Ammon's horn (tissue), 1 donor: ENCODE results near the gene EWSR1.

Experiments
- DNase-seq: peaks from one replicate; pipeline ENCODE4 v3.0.0-alpha.2; 2016; ENCODE audit warnings: low spot score

EWSR1 gene

DNA sequence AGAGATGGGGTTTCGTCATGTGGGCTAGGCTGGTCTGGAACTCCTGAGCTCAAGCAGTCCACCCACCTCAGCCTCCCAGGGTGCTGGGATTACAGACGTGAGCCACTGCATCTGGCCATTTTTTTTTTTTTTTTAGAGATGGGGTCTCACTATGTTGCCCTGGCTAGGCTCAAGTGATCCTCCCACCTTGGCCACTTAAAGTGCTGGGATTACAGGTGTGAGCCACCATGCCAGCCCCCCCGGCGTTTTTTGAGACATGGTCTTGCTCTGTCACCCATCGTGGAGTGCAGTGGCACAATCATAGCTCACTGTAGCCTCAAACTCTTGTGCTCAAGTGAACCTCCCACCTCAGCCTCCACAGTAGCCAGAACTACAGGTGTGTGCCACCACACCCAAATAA, 16.8 kb upstream of the EWSR1 start:
- DNase-seq = no peak

DNA sequence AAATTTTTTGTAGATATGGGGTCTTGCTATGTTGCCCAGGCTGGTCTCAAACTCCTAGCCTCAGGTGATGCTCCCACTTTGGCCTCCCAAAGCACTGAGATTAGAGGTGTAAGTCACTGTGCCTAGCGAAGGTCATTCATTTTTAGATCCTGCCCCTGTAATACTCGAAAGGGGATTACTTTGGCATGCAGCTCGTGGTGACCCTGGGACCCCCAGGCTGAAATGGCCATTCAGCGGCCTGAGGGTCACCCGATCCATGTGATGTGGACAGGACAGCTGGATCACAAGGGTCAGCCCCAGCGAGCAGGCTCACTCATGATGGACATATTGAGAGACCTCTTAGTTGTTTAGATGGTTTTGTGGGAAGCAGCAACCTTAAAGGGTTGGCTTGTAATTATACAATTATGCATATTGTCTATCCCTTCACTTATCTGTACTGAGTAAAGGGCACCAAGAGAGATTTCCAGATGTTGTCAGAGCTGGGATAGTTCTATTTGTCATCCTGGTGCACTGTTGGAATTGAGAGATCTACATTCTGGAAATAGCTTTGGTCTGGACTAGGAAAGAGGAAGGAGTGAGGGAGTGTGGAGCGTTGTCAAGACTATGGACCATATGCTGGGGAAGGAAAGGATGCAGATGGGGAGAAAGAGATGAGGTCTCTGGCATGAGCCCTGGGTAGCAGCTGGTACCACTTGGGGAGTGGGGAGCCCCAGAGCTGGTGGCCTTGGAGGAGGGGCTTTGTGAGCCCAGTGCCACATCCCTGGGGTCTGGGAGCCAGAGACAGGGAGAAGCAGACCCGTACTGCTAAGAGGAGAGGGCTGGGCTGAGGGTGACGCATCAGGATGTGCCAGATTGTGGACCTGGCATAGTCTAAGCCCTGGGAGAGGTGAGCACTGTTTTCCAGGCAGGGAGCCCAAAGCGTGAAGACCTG, 15.8 kb upstream of the EWSR1 start:
- DNase-seq = no peak

DNA sequence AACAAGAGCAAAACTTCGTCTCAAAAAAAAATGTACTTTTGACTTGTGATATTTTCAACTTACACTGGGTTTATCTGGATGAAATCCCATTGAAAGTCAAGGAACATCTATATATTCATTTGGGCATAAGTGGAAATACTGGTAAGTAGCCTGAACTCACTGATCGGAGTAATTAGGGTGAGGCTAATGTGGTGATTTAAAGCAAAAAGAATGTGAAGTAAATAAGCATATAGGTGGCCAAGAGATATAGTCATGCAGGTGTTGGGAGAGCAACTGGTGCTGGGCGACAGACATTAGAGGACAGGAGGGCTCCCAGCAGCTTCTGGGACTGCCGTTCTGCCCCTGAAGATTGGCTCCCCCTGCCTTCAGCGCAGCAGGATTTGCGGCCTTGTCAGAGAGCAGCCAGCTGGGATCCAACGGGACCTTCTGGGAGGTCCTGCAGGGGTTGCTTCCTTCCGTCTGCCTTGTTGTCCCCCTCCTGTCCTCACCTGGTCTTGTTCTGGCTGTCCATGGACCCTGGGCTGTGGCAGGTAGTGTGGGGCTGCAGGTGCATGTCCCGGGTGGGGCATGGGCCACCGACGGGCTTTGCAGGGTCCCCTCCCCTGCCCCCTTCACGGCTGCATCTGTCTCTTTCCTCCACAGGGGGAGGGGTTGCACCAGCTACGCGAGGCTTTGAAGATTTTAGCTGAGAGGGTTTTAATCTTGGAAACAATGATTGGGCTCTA, 14.3 kb upstream of the EWSR1 start:
- no peak for DNase-seq

DNA sequence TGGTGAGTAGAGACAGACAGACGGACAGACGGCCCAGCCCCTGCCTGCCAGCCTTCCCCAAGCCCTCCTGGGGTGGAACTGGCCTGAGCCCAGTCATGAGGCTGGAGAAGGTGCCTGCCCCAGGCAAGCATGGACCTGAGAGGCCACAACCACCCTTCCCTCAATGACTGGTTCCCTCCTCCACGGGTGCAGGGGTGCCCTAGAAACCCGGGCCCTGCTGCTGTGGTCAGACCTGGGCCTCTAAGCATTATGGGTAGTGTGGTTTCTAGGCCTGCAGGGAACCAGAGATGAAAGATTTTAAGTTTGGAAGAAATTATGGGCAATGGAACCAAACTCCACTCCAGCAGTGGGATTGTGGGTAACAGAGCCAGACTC, 13.8 kb upstream of the EWSR1 start:
- DNase-seq = no peak

DNA sequence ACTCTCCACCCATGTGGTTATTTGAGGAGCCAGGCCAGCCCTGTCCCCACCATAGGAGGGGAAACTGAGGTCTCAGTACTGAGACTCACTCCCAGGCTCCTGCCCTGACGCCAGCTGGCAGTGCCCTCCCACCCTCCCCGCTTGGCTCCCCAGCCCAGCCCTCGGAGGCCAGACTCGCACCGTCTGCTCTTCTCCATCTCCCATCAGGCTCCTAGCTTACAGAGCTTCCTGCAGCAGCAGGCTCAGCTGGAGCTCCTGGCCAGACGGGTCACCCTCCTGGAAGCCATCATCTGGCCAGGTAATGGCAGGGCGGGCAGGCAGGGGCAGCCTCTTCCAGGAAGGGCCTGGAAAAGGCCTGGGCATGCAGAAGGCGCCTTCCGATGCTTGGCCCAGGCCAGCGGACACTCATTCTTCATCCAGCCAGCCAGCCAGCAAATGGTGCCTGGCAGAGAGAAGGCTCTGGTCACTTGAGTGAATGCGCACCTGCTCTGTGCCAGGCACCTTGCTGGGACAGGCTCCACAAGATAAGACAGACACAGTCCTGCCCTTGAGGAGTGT, 12.9 kb upstream of the EWSR1 start:
- no peak for DNase-seq

DNA sequence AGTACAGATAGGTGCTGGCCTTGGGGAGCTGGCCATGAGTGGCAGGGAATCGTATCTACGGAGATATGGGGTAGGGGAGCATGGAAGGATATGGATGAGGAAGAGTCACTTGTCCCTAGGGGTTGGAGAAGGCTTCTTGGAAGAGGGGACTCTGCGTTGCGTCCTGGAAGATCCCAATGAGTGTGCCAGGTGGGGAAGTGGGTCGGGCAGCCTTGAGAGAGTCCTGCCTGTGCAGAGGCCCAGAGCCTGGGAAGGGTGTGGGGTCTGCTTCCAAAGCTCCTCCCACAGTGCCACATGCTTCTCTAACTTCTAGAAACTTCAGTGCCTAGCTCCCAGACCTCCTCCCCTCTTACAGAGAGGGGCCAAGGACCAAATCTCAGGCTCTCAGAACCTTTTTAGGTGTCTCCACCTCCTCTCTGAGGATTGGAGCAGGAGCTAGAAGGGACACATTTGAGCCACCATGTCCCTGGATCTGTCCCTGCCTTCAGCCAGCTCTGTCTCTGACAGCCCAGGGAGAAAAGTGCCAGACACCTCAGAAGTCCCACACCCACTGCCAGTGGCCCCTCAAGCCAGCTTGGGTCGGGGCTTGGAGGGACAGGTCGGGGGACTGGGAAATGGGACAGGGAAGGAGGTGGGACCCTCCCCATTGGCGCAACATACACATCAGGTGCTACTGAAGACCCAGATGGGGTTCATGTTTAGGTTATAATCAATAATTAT, 11.3 kb upstream of the EWSR1 start:
- DNase-seq = no peak

DNA sequence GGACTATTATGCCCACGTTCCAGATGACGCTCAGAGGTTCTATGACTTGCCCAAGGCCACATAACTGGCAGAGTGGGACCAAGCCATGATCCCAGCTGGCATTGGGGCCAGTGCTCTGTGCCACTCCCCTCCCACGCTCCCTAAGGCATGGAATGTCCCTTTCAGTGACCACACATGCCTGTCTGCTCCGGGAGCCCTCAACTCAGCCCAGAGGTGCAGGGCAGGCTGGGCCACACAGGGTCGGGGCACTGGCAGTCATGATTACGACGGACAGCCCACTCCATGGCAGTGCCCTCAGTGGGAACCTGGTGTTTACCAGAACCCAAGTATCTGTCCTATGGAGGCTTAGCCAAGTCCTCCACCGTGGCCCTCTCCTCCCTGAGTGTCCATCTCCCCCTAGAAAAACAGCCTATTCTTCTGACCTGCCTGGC, 10.3 kb upstream of the EWSR1 start:
- no peak for DNase-seq

DNA sequence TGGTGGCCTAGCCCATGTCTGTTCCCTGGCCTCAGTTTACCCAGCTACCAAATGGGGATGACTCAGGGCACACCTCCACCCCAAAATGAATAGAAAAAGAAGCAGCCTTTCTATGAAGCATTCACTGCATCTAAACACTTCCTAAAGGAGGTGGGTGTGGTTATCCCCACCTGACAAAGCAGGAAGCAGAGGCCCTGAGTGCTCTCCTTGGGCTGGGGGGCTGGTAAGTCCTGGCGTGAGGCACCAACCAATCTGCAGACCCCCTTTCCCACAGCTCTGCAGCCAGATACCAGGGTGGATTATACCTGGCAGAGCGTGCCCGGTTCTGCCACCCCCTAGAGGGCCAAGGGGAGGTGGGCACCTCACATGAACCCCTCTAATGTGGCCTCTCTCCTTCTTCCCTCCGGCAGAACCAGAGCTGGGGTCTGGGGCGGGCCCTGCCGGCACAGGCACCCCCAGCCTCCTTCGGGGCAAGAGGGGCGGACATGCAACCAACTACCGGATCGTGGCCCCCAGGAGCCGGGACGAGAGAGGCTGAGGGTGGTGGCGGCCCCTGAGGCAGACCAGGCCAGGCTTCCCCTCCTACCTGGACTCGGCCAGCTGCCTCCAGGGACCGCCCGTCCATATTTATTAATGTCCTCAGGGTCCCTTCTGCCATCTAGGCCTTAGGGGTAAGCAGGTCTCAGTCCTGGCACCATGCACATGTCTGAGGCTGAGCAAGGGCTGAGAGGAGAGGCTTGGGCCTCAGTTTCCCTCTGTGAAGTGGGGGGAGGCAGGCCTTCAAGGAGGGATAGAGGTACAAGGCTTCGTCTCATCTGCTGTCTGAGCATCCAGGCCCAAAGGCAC, 9.4 kb upstream of the EWSR1 start:
- no peak for DNase-seq

DNA sequence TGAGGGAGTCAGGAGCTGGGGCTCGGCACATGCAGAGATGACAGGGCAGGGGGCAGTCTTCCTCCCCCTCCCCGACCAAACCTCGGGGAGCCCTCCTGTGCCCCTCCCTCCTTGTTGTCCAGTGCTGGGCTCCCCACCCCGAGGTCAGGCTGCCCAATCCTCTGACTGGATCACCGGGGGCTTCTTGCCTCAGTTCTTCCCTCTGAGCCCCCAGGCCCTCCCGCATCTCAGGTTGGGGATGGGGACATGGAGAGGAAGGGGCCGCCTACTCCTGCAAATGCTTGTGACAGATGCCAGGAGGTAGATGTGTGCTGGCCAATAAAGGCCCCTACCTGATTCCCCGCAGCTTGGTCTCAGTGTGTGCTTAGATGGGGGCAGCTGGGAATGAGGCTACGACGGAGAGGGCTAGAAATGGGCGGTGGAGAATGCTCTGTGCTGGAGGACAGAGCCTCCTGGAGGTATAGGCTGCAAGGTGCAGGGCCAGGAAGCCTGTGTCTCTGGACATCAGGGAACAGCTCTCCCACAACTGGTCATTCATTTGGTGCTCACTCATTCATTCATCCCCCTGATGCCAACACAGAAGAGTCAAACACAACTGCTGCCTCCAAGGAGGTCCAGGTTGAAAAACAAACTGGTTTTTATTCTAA, 8.7 kb upstream of the EWSR1 start:
- DNase-seq = no peak

DNA sequence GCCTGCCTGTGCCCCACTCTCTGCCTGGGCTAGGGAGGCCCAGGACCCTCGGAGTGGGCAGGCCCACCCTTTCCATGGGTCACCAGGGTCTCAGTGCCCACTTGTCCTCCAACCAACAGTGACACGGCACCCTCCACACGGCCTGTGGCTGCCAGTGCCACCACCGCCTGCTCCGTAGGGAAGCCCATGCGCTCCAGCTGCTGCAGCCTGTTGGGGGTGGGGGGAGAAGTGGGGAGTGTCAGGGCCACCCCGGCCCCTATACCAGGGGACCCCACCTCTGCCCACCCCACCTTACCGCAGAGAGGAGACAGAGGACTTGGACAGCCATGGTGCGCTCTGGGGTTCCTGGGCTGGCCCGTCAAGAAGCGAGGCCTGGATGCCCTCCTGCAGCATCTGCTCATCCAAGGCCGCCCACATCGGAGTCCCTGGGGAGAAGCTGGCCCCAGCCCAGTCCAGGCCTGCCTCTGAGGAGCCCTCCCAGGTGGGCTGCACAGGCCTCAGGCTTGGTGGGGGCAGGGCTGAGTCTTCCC, 8.0 kb upstream of the EWSR1 start:
- DNase-seq = no peak

DNA sequence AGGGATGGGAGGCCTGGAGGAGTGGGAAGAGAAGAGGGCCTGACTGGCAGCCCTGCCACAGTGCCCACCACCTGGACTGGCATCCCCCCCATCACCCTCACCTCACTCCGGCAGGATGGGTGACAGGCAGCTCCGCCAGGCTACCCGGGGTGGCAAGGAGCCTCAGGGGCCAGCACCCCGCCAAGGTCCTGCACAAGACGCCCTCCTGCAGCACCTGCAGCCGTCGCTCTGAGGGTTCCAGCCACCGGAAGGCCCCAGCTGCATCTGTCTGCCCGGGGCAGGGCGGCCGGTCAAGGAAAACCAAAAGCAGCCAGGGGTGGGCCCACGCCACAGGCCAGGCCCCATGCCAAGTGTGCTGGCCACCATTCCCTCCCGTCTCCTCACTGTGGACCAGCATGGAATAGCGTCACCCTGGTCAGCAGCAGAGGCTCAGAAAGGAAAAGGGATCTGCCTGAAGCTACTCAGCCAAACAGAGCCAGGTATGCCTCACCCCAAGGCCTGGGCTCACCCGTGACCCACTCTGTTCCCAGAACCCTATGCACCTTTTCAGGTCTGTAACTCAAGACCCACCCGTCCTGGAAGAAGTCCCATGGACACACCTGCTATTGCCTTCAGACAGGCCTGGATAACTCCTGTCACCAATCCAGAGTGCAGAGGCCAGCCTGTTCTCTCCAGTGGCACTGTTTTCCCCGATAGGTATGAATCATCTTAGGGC, 7.3 kb upstream of the EWSR1 start:
- DNase-seq = no peak

DNA sequence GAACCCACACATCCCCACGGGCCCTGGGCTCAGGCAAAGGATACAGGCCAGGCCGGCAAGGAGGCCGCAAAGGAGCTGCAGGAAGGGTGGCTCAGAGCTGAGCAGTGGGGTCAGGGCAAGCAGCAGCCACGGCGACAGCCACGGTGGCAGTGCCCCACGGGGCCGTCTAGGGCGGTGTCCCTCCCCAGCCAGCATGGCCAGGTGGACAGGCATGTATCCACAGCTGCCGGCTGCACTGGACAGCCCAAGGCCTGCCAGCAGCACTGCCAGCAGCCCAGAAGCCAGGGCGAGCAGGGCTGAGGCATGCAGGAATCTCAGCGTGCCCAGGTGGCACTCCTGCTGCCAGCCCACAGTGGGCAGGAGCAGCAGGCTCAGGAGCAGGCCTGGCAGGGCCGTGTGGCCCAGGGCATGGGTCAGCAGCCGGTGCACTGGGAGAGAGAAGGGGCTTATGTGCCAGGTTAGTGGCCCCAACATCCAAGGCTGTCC, 4.2 kb upstream of the EWSR1 start:
- no peak for DNase-seq

DNA sequence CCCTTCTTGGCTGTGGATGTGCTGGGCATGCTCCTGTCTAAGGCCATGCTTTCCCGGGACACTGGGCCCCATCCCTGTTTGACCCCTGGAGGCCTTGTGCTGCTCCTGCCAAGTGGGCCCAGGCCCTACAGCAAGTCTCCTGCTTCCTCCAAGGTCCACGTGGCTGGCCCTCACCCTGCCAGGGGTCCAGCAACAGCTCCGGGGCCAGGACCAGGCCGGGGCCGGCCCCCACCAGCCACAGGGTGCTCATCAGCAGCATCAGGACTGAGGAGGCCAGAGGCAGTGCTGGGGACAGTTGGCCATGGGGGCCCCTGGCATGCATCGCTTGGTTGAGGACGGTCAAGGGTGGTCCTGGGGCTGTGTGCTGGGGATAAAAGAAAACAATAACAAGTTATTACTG, 2.8 kb upstream of the EWSR1 start:
- no peak for DNase-seq

DNA sequence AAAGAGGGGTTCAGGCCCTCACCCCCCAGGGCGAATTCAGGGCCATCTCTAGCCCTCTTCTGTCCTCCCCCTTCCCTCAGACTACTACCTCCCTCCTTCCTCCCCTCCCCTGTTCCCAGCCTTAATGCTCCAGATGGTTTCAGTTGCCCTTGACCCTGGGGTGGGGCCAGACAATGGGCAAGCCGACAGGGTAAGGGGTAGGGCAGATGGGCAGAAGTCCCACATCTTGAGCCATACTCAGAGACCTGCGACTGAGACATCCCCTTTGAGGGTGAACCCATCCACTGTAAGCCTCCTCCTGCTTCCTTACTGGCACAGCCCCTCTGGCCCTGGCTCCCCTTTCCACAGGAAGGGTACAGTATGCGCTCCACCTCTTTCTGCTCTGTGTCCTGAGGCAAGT, 2.1 kb upstream of the EWSR1 start:
- no peak for DNase-seq

DNA sequence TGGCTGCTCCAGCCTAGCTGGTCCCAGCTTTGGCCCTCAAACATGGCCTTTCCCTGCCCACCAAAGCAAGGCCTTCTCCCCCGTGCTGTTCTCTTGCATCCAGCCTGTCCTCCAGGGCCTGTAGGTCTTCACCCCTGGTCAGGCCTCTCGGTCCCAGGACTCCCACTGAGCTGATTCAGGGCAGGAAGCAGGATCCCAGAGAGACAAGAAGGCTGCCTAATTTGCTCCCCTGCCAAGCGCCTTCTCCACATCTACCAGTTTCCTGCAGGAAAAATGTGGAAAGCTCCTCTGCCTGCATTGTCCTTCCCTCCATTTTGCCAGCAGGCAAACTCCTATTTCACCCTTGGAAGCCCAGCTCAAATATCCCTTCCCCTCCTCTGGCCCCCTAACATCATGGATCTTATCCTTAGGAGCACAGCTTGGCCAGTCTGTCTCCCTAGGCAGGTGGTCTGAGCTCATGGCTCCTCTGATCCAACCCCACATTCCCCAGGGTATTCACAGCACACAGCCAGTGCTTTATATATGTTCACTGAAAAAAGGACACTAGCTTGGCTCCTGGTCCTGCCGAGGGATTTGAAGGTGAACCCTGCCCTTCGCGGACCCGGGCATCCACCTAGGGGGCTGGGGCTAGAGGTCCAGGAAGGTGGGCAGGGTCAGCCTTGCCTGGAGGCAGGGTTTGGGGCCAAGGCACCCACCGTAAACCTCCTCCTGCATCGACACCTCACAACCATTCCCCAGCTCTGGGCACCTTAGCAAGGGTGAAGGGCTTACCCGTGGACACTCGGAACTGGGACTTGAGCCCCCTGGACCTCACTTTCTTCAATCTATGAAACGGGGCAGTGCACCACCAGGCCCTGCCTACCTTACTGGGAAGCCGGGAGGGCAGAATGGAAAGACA, 1.3 kb upstream of the EWSR1 start:
- DNase-seq = no peak

DNA sequence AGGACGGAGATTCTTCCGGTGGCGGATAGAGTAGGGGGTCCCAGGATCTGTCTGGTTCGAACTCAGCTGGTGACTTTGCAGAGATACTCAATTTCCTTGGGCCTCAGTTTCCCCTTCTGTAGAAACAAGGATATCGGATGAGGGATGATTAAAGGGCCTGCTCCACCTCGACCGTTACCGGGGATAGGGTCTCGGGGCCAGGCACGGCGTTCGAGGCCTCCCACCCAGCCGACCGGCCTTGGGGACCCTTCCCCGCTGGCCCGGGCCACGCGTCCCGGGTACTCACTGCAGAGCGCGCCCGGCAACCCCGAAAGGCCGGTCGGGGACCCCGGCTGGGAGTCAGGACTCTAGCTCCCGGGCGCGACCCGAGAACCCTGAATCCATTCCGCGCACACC, 608 bp upstream of the EWSR1 start:
- DNase-seq = no peak

DNA sequence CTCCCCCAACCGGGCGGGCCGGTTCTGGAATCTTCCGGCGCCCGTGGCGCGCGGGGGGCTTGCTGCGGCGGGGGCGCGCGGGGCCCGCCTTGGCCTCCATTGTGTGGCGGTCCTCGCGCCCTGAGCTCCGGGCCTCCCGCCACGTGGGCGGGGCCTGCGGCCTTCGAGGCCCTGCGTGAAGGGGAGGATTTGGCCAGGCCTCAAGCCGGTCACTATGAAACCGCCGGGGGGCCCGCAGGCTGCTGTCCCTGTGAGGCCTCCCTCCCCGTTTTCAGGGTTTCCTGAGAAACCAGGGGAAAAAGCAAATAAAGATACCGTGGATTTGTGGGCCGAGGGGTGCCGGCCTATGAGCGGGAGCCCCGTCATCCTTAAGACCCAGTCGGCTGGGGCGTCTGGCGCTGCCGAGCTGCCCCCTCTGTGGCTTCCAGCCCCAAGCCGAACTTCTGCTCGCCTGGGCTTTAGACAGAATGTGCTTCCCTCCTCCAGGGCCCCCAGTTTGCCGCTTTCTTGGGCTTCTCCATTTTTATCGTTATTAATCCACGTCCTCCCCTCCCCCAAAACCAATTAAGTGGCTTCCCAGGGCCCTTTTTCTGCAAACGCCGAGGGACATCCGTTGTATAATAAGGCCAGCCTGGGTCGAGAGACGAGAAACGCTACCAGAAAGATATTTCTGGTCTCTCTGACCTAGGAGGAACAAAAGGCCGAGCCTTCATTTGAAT, 602 bp downstream of the EWSR1 start:
- peak; percentile 66 for DNase-seq

DNA sequence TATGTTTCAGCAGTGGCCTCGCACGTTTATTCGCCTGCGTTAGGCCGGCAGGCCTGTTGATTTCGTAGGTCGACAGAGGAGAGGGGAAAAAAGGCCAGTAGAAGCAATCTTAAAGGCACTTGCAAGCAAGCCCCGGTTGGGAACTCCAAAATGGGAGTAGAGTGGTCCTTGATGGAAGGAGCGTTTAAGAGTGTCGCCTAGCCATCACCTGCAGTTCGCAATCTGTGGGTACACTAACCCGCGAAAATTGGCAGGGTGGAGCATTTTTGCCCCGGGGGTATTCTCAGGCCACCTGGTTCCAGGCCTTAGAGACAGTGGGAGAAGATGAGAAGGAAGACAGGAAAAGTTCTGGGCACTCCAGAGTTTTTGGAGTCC, 1.1 kb downstream of the EWSR1 start:
- no peak for DNase-seq
